ENCODE data around the gene MID1IP1. TPM values are rescaled to one million over a fixed set of nuclear protein-coding genes. Genes with fewer than 3 reads are reported as not detected.

Gene MID1IP1
- total RNA-seq, 1 donor from 2014 or later, result 44.9 TPM

DNA sequence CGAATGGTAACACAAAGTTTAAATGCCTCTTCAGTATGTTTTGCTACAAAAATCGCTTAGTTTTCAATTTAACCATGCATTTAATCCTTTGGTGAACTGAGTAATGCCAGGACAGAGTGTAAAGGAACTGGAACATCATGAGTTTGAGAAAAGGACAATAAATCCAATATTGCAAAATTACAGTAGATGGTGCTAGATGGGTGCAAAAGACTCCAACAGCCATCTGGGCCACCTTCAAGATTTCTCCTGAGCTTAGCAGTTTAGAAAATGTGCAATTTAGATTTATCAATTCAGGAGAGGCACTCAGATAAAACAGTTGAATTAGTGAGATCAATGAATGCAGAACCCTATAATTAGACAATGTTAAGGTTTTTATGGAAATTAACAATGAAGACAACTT, 33.2 kb upstream of the MID1IP1 start:
- no peaks in the 10 kb centered on the region for H3K9me3 Mint-ChIP-seq (ENCODE audit: unreplicated experiment)
- peaks cover 1% of the 10 kb centered on the region for H3K4me1 Mint-ChIP-seq (ENCODE audit: low read depth, unreplicated experiment)
- no peak overlapping the region for H3K4me3 Mint-ChIP-seq (ENCODE audit: unreplicated experiment)
- no peaks in the 10 kb centered on the region for H3K36me3 Mint-ChIP-seq (ENCODE audit: unreplicated experiment)
- no peak overlapping the region for H3K27ac Mint-ChIP-seq (ENCODE audit: unreplicated experiment)
- DNase-seq, result no peak
- TF ChIP-seq, protein P1, sequence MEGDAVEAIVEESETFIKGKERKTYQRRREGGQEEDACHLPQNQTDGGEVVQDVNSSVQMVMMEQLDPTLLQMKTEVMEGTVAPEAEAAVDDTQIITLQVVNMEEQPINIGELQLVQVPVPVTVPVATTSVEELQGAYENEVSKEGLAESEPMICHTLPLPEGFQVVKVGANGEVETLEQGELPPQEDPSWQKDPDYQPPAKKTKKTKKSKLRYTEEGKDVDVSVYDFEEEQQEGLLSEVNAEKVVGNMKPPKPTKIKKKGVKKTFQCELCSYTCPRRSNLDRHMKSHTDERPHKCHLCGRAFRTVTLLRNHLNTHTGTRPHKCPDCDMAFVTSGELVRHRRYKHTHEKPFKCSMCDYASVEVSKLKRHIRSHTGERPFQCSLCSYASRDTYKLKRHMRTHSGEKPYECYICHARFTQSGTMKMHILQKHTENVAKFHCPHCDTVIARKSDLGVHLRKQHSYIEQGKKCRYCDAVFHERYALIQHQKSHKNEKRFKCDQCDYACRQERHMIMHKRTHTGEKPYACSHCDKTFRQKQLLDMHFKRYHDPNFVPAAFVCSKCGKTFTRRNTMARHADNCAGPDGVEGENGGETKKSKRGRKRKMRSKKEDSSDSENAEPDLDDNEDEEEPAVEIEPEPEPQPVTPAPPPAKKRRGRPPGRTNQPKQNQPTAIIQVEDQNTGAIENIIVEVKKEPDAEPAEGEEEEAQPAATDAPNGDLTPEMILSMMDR (IDR thresholded peaks at IDR 0.05; ENCODE audit: partially characterized antibody, unreplicated experiment), result no peak
- no peaks in the 10 kb centered on the region for H3K27me3 Mint-ChIP-seq (ENCODE audit: unreplicated experiment)

DNA sequence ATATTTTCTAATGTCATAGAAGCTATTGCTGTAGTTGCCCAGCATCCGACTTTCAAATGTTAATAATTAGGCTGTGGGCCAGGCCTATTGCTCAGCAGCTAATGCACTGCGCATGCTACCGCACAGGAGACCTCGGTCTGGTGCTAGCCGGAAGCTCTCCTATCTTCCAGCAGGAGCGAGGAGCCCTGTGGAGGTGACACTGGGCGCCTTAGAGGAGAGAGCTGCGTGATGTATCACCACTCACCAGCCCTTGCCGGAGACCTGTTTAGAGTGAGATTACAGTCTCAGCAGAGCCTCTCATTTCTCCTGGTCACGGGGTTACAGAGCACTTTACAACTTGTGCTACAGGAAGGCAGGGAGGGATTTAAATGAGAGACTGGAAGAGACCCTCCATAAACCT, 31.1 kb upstream of the MID1IP1 start:
- no peaks in the 10 kb centered on the region for H3K9me3 Mint-ChIP-seq (ENCODE audit: unreplicated experiment)
- H3K36me3 Mint-ChIP-seq (ENCODE audit: unreplicated experiment), result no peaks in the 10 kb centered on the region
- peaks cover 1% of the 10 kb centered on the region for H3K4me1 Mint-ChIP-seq (ENCODE audit: low read depth, unreplicated experiment)
- H3K27me3 Mint-ChIP-seq (ENCODE audit: unreplicated experiment), result no peaks in the 10 kb centered on the region
- H3K4me3 Mint-ChIP-seq (ENCODE audit: unreplicated experiment), result no peak overlapping the region
- TF ChIP-seq, protein P1 (IDR thresholded peaks at IDR 0.05; ENCODE audit: partially characterized antibody, unreplicated experiment), result no peak
- H3K27ac Mint-ChIP-seq (ENCODE audit: unreplicated experiment), result no peak overlapping the region
- no peak for DNase-seq

DNA sequence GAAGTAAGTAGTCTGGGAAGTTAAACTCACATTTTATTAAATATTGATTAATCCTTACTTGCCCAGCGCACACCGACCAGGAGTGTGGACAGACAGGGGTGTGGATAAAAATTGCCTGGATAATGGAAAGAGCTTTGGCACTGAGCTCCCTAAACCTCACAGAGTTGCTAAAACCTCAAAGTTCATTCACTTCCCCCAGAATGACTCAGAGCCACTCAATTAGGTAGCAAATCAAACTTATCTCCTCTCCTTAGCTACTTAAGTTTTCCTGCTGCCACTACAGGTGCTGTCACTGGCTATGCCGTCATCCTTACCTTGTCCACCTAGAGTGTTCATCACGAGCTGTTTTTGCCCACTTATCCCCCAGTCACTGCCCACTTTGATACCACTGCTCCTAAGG, 27.0 kb upstream of the MID1IP1 start:
- no peak for DNase-seq
- TF ChIP-seq, protein P1 (IDR thresholded peaks at IDR 0.05; ENCODE audit: partially characterized antibody, unreplicated experiment), result no peak
- Mint-ChIP-seq H3K4me3 (ENCODE audit: unreplicated experiment) (no peak overlapping the region), H3K27me3 (ENCODE audit: unreplicated experiment) (no peaks in the 10 kb centered on the region), H3K9me3 (ENCODE audit: unreplicated experiment) (no peaks in the 10 kb centered on the region), H3K36me3 (ENCODE audit: unreplicated experiment) (no peaks in the 10 kb centered on the region), H3K27ac (ENCODE audit: unreplicated experiment) (no peak overlapping the region), H3K4me1 (ENCODE audit: low read depth, unreplicated experiment) (no peaks in the 10 kb centered on the region)

DNA sequence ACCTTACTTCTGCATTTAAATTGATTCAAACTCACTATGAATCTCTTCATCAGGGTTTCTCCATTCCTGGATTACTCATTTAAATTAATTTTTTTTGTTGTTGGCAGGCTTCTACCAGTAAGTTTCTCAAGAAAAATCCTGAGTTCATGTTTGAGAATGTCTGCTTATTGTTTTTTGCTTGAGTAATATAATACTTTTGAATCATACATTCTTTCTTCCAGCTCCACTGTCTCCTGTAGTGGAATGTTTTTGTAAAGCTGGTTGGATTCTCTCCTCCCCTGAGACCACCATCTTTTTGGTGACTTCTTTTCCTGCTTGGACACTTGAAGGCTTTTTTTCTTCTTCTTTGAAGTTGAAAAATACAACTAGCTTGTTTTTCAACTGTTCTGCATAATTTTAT, 4.3 kb upstream of the MID1IP1 start:
- no peak overlapping the region for H3K27ac Mint-ChIP-seq (ENCODE audit: unreplicated experiment)
- H3K36me3 Mint-ChIP-seq (ENCODE audit: unreplicated experiment), result no peaks in the 10 kb centered on the region
- H3K4me3 Mint-ChIP-seq (ENCODE audit: unreplicated experiment), result no peak overlapping the region
- peaks cover 3% of the 10 kb centered on the region for H3K4me1 Mint-ChIP-seq (ENCODE audit: low read depth, unreplicated experiment)
- no peaks in the 10 kb centered on the region for H3K9me3 Mint-ChIP-seq (ENCODE audit: unreplicated experiment)
- DNase-seq, result no peak
- H3K27me3 Mint-ChIP-seq (ENCODE audit: unreplicated experiment), result peaks cover 4% of the 10 kb centered on the region
- TF ChIP-seq, protein P1 (IDR thresholded peaks at IDR 0.05; ENCODE audit: partially characterized antibody, unreplicated experiment), result no peak

DNA sequence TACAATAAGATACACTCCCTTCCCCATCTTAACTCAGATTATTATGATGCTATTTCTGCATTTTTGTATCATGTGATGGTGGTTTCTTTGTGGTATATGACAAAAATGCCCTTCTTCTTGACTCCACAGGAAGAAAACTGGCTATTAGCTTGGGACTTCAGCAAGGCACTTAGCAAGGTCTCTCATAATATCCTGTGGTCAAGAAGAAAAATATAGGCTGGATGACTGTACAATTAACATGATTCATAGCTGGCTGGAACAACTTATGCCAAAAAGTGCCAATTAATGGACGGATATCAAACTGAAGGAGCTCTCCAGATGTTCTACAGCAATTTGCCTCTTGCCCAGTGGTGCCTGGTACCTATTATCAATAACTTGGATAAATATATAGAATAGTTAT, 2.3 kb upstream of the MID1IP1 start:
- no peak for DNase-seq
- Mint-ChIP-seq H3K4me1 (ENCODE audit: low read depth, unreplicated experiment) (peaks cover 5% of the 10 kb centered on the region), H3K9me3 (ENCODE audit: unreplicated experiment) (peaks cover 4% of the 10 kb centered on the region), H3K27ac (ENCODE audit: unreplicated experiment) (no peak overlapping the region), H3K4me3 (ENCODE audit: unreplicated experiment) (no peak overlapping the region), H3K27me3 (ENCODE audit: unreplicated experiment) (peaks cover 6% of the 10 kb centered on the region), H3K36me3 (ENCODE audit: unreplicated experiment) (no peaks in the 10 kb centered on the region)
- TF ChIP-seq, protein P1 (IDR thresholded peaks at IDR 0.05; ENCODE audit: partially characterized antibody, unreplicated experiment), result no peak

All from glutamatergic neuron (in vitro differentiated cells).